ENCODE measurements around the gene TK2.
"Not testable (repeated sequence)": the region's sequence is repeated elsewhere in the genome, so short reads cannot be mapped to it uniquely, and the experiment has no call there.

TK2 gene

GRCh38 chr16:66572356-66572755 lies 22.4 kb upstream of the TK2 start:
- no peak for DNase-seq

GRCh38 chr16:66569827-66570405 lies 20.0 kb upstream of the TK2 start:
- no peak for DNase-seq

- no peak for DNase-seq
Measured at GRCh38 chr16:66569131-66569530, 19.2 kb upstream of the TK2 start.

GRCh38 chr16:66568355-66568754 lies 18.4 kb upstream of the TK2 start:
- DNase-seq, result no peak

GRCh38 chr16:66567270-66567669 lies 17.3 kb upstream of the TK2 start:
- DNase-seq, result not testable (repeated sequence)

DNA sequence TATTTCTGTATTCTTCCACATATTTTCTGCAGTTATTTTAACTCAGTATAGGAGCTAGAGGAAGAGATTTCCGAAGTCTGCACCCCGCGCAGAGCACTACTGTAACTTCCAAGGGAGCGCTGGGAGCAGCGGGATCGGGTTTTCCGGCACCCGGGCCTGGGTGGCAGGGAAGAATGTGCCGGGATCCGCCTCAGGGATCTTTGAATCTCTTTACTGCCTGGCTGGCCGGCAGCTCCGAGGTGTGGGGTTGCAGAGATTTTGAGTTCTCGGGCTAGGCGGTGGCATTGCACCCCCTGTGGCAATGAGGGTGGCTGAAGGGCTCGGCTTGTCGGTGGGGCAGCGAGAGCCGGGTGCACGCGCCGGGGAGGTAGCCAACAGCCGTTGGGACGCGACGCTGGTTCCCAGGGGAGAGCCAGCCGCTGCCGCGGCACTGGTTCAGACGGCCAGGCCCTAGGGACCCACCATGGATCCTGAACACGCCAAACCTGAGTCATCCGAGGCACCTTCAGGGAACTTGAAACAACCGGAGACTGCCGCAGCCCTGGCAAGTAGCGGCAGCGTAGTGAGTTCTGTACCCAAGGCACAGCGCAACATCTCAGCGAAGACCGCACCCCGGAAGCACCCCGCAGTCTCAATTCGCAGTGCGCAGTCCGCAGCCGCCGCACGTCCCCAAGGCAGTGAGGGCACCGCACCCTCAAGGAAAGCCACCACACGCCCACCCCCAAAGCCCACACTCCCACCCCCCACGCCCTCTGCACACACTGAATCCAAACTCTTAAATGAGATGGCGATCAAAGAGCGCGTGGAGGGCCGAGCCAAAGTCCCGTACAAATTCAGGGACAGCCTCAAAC lies 16.4 kb upstream of the TK2 start, which contains the start of gene CMTM1:
Gene CMTM1 (plus strand): TSS at position 389 of the 851 bp plus-strand sequence. CDS start 75 bp downstream, at position 464.
- no peak for DNase-seq

DNA sequence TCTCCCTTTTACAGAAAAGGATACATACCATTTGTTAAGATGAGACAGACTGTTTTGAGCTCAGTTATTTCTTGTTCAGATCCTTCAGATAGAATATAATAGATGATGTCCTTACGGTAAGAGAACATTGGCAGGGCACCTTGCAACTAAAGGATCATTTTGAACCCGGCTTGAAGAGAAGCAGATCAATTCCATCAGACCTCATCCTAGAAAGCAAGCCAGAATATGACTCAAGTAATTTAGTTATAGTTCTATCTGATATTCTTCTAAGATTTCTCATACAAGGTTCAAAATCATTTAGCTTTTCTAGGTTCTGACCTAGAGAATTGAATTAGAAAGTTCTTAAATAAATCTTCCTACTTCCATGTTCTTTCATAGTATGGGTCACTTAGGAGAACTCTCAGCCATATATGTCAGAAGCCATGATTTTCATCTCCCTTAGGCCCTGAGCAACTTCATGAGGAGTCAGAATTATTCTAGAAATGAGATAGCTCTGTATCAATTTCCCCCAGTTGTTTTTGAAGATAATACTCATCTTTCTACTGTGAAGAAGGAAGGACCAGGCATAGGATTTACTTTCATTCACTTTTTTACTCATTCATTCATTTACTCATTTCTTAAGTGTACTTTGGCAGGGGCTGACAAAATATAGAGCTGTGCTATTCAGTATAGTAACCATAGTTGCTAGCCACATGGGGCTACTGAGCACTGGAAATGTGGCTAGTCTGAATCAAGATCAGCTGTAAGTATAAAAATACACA lies 13.8 kb upstream of the TK2 start:
- no peak for DNase-seq

- DNase-seq, result no peak
Measured at GRCh38 chr16:66562986-66563385, 13.1 kb upstream of the TK2 start.

DNA sequence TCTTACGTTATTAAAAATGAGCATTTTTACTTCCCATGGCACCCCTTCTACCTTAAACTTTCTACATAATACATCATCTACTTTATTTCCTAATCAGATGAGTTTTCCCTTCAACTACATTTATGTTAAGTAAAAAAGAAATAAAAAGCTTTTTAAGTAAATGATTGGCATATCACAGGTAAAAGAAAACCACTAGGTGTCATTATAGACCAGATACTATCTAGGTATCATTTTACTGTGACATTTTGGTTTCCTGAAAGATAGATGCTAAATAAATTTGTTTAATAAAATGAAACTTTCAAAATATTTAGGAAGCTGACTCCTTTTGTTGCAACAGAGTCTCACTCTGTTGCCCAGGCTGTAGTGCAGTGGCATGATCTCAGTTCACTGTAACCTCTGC lies 12.5 kb upstream of the TK2 start:
- DNase-seq, result no peak

- no peak for DNase-seq
Measured at GRCh38 chr16:66561381-66562080, 11.6 kb upstream of the TK2 start.

DNA sequence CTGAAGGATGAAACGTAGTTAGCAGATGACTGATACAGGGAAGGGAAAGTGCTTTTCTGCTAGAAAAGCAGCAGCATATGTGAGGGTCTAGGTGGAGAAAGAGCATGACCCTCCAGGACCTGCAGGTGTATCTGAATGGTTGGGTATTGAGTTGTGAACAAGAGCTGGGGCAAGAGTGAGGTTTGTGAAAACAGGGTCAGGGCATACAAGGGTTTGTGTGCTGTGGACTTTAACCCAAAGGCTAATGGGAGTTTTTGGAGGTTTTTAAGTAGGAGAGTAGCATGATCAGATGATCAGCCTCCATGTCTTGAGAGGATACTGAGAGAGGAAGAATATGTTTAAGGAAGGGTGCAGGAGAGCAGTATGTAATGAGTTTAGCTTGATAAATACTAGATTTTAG lies 10.2 kb upstream of the TK2 start:
- no peak for DNase-seq

GRCh38 chr16:66554495-66554894 lies 4.6 kb upstream of the TK2 start:
- no peak for DNase-seq

- DNase-seq, result no peak
Measured at GRCh38 chr16:66554021-66554420, 4.1 kb upstream of the TK2 start.

GRCh38 chr16:66553223-66553622 lies 3.3 kb upstream of the TK2 start:
- no peak for DNase-seq

DNA sequence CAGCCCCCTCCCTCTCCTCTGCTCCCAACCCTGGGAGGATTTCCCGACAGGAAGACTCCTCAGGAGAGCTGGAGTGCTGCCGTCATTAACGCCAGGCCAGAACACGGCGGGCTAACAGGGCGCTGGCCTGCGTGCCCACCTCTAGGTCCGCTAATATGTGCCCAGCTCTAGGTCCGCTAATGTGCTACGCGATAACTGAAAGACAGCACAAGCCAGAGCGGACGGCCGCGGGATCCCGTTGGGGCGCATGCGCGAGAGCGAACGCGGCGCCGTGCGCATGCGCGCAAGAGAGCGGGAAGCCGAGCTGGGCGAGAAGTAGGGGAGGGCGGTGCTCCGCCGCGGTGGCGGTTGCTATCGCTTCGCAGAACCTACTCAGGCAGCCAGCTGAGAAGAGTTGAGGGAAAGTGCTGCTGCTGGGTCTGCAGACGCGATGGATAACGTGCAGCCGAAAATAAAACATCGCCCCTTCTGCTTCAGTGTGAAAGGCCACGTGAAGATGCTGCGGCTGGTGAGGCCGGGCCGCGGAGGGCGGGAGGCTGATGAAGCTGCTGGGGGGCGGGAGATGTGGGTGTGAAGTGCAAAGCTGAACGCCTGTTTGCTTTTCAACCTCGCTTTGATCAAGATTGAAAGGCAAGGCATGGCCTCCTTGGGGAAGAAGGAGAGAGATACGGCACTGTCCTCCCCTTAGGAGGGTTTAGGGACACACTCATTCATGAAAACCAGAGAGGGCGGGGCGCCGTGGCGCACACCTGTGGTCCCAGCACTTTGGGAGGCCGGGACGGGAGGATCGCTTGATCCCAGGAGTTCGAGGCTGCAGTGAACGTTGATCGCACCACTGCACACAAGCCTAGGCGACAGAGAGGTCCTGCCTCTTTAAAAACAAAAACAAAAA lies 2.6 kb upstream of the TK2 start, which contains the start of gene CKLF:
Gene CKLF (plus strand): TSS at position 291 of the 892 bp plus-strand sequence. CDS start 140 bp downstream, at position 431.
- peak; percentile 35 for DNase-seq

GRCh38 chr16:66551788-66552285 lies 1.9 kb upstream of the TK2 start:
- no peak for DNase-seq

DNA sequence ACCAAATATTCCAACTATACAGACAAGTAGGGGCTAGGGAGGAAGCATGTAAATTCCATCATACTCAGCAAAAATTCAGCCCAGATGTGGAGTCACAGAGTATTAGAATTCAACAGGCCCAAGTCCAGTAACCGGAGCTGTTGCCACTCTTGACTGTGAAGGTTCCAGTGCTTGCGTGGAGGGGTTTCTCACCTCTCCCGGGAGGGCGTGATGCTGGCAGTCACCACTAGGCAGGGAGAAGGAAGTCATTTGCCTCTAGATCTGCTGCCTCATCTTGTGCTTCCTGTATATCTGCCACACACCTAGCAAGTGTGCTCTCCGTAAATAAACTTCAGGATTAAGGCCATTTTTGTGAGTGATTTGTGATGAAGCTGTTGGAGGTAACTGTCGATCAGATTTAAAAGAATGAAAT lies 1.4 kb upstream of the TK2 start:
- no peak for DNase-seq

DNA sequence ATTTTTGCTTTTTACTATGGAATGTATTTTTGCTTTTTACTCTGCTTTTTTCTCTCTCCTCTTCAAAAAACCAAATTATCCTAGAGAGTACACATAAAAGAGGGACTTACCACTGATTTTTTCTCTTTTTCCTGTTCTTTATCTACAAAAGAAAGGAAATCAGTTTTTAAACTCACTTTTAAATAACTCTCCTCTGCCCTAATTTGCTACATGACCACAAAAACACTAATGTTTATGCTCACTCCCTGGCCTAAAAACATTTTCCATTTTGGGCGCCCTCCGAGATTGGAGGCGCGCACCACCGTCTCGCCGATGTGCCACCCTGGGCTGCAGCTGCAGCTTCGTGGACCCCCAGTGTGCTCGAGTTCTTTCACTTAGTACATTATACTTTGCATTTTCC lies 1.1 kb downstream of the TK2 start:
- no peak for DNase-seq

- no peak for DNase-seq
Measured at GRCh38 chr16:66548068-66548467, 1.9 kb downstream of the TK2 start.

DNA sequence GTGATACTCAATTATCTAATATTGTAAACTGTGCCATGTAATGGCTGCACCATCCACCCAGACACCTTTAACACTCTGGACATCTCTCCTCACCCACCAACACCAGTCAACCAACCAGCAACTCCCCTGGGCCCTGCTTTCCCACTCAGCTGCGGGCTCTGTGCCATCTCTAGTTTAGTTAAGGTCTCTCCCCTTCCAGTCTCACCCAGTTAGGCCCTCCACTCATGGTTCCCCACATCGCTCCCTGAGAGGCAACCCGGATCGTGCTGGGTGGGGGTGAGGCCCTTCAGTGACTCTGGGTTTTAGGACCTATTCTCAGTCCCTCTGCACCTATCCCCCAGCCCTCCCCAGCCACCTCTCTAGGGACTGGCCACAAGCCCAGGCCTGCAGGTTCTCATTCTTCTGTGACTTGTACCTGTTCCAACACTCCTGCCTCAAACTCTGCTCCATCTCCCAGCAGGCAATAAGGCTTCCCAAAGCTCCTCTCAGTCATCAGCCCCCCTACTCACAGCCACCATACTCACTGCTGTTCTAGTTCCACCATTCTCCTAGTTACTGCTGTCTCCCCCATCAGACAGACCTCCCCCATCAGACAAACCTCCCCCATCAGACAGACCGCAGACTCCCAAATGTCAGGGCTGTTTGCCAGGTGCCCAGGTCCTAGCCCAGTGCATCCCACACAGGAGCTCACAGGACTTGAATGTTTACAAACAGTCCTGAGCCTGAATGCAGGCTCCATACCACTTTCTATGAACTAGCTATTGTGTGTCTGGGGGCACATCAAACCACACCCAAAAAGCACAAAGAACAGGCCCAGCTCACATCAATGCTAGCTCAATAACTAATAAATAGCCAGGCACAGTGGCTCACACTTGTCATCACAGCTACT lies 2.6 kb downstream of the TK2 start:
- no peak for DNase-seq
